SK-N-MC (cell line): ENCODE results near the gene MAST2.

ENCODE experiments used
- DNase-seq: peaks from one replicate; pipeline ENCODE4 v3.0.0-alpha.2; 2011; ENCODE audit warnings: low read depth, low spot score
- H3K27ac ChIP-seq: fragments of 200-600 bp; sonication (generic); 2 replicates; pipeline ENCODE4 v1.5.1; 2016; ENCODE audit warnings: mixed run types
- H3K36me3 ChIP-seq: fragments of 200-600 bp; sonication (generic); 2 replicates; pipeline ENCODE4 v1.6.1; 2017; ENCODE audit warnings: antibody characterized with exemption, low read length, mixed read lengths; ENCODE audit not compliant: insufficient read depth
- H3K4me3 ChIP-seq: fragments of 200-600 bp; sonication (generic); 2 replicates; pipeline ENCODE4 v1.5.1; 2016
- H3K9ac ChIP-seq: fragments of 200-600 bp; sonication (generic); 2 replicates; pipeline ENCODE4 v1.8.0; 2017; ENCODE audit warnings: mixed run types, mixed read lengths; ENCODE audit not compliant: insufficient read length
- H3K9me3 ChIP-seq: fragments of 200-600 bp; sonication (generic); 2 replicates; pipeline ENCODE4 v1.6.1; 2017; ENCODE audit warnings: low read depth, mild to moderate bottlenecking, antibody characterized with exemption, low read length, moderate library complexity, mixed read lengths
- EZH2 ChIP-seq: fragments of 200-600 bp; sonication (generic); IDR thresholded peaks from one replicate; pipeline ENCODE4 v1.6.1; 2017; ENCODE audit warnings: antibody characterized with exemption
- FOXP2 ChIP-seq: optimal IDR thresholded peaks from 2 replicates; pipeline ENCODE3; 2011; ENCODE audit warnings: mild to moderate bottlenecking, moderate library complexity; ENCODE audit not compliant: insufficient read depth; ENCODE audit errors: extremely low read length, control extremely low read depth
- POLR2AphosphoS5 ChIP-seq: IDR thresholded peaks from 2 replicates; pipeline ENCODE4 v1.6.1; 2012; ENCODE audit warnings: mild to moderate bottlenecking, low read depth, low read length, borderline replicate concordance

Gene MAST2

GRCh38 chr1:46080257-46080656 lies 276.8 kb downstream of the MAST2 start:
- Histone ChIP-seq H3K9me3 (no peaks in the 10 kb centered on the region; the same call in 1 of the 2 replicates), H3K9ac (no peak overlapping the region), H3K4me3 (no peak overlapping the region), H3K27ac (no peak overlapping the region), H3K36me3 (peaks cover 6% of the 10 kb centered on the region; the same call in 1 of the 2 replicates)
- DNase-seq = no peak
- TF ChIP-seq FOXP2 = no peak

- Histone ChIP-seq H3K27ac (peak overlapping the region; percentile 71), H3K36me3 (no peaks in the 10 kb centered on the region; the same call in 1 of the 2 replicates), H3K9me3 (no peaks in the 10 kb centered on the region; the same call in 1 of the 2 replicates), H3K9ac (no peak overlapping the region), H3K4me3 (peak overlapping the region; percentile 51)
- no peak for DNase-seq
- no peak for TF ChIP-seq FOXP2
- no peak for TF ChIP-seq POLR2AphosphoS5
- no peak for TF ChIP-seq EZH2
These were observed 277.8 kb downstream of the MAST2 start for GRCh38 chr1:46081206-46081605.

GRCh38 chr1:46081619-46082018 lies 278.2 kb downstream of the MAST2 start:
- Histone ChIP-seq H3K9ac (no peak overlapping the region), H3K4me3 (peak overlapping the region; percentile 51), H3K36me3 (no peaks in the 10 kb centered on the region; the same call in 1 of the 2 replicates), H3K27ac (peak overlapping the region; percentile 71), H3K9me3 (no peaks in the 10 kb centered on the region; the same call in 1 of the 2 replicates)
- TF ChIP-seq EZH2 = no peak
- TF ChIP-seq POLR2AphosphoS5 = no peak
- no peak for TF ChIP-seq FOXP2
- DNase-seq = no peak

GRCh38 chr1:46083579-46083978 lies 280.2 kb downstream of the MAST2 start:
- no peak for TF ChIP-seq EZH2
- TF ChIP-seq POLR2AphosphoS5 = no peak
- no peak for TF ChIP-seq FOXP2
- H3K36me3 ChIP-seq = no peaks in the 10 kb centered on the region; the same call in 1 of the 2 replicates
- DNase-seq = no peak
- no peaks in the 10 kb centered on the region; the same call in 1 of the 2 replicates for H3K9me3 ChIP-seq
- no peak overlapping the region for H3K4me3 ChIP-seq
- no peak overlapping the region for H3K9ac ChIP-seq
- H3K27ac ChIP-seq = no peak overlapping the region

- no peak for DNase-seq
- Histone ChIP-seq H3K27ac (no peak overlapping the region), H3K9me3 (no peaks in the 10 kb centered on the region; the same call in 1 of the 2 replicates), H3K9ac (no peak overlapping the region), H3K4me3 (no peak overlapping the region), H3K36me3 (no peaks in the 10 kb centered on the region; the same call in 1 of the 2 replicates)
- TF ChIP-seq EZH2 (no peak), POLR2AphosphoS5 (no peak), FOXP2 (no peak)
These were observed 281.4 kb downstream of the MAST2 start for GRCh38 chr1:46084553-46085451.
